NB4 (cell line): ENCODE results near the gene REC114.

Source experiments
- DNase-seq: peaks from one replicate; pipeline ENCODE4 v3.0.0; 2010; ENCODE audit warnings: low read depth
- H3K4me3 ChIP-seq: one replicate; pipeline ENCODE4 v1.5.1; 2011; ENCODE audit warnings: mild to moderate bottlenecking, low read depth, low read length, moderate library complexity
- CTCF ChIP-seq: IDR thresholded peaks from one replicate; pipeline ENCODE4 v1.5.1; 2012; ENCODE audit warnings: low read depth, low read length
- MAX ChIP-seq: IDR thresholded peaks from 2 replicates; pipeline ENCODE4 v1.6.1; 2011; ENCODE audit warnings: low read depth, low read length
- MYC ChIP-seq: IDR thresholded peaks from 2 replicates; pipeline ENCODE4 v1.6.1; 2011; ENCODE audit warnings: low read depth, low read length
- POLR2A ChIP-seq: IDR thresholded peaks from 2 replicates; pipeline ENCODE4 v1.6.1; 2011; ENCODE audit warnings: mild to moderate bottlenecking; ENCODE audit not compliant: insufficient read length; ENCODE audit errors: extremely low read depth

REC114 gene

GRCh38 chr15:73602992-73603391 is 160.0 kb downstream of the REC114 start:
- H3K4me3 ChIP-seq: no peak overlapping the region
- DNase-seq: no peak
- TF ChIP-seq MAX (no peak), CTCF (no peak), MYC (no peak), POLR2A (no peak)

- DNase-seq: no peak
- TF ChIP-seq CTCF (no peak), MYC (no peak), POLR2A (no peak)
- no peak overlapping the region for H3K4me3 ChIP-seq
These were observed 161.5 kb downstream of the REC114 start for GRCh38 chr15:73604477-73604876.

GRCh38 chr15:73605759-73606436 is 162.9 kb downstream of the REC114 start:
- no peak for DNase-seq
- TF ChIP-seq MYC (no peak), MAX (no peak), POLR2A (no peak), CTCF (no peak)
- H3K4me3 ChIP-seq: no peak overlapping the region

GRCh38 chr15:73607405-73607804 is 164.4 kb downstream of the REC114 start:
- DNase-seq: no peak

GRCh38 chr15:73607843-73608242 is 164.9 kb downstream of the REC114 start:
- TF ChIP-seq CTCF (no peak), POLR2A (no peak), MAX (no peak), MYC (no peak)
- DNase-seq: no peak
- no peak overlapping the region for H3K4me3 ChIP-seq

More at GRCh38 chr15:73607405-73607804, 164.4 kb downstream of the REC114 start:
- H3K4me3 ChIP-seq: no peak overlapping the region
- TF ChIP-seq MYC: no peak
- no peak for TF ChIP-seq POLR2A
- no peak for TF ChIP-seq MAX
- TF ChIP-seq CTCF: no peak
